ENCODE data around the gene TSHZ2.

DNA sequence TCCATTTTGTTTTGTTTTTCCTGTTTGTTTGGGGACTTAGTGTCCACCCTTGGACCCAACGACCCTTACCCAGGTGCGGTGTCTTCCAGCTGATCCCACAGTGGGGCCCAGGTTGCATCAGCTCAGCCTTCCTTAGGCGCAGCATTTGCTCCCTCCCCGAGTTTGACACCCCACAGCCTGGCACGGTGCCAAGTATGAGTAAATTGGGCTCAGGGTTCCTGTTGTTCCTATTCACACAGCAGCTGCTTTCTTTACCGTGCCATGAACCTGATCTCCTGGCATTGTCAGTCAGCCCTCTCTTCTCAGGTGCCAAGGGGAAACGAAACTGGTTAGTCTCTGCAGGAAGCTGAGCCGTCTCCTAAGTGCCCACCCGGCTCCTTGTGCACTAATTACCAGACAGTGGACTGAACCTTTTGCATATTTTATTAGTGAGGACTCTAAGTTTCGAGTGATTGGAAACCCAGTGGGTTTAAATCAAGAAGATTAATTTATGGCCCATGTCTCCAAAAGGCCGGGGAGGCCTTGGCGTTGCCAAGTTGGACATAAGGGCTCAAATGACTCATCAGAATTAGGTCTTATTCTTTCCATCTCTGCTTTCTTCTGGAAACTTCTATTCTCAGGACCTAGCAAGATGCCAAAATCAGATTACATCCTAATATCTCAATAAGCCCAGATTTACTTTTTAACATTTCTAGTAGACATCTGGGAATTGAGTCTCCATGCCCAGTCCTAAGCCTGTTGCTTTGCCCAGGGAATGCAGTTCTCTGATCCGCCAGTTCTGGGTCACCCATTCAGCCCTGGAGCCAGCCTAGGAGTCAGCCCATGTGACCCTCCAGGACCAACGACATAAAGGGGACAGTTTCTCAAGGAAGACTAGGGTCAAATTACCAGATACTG is 68.8 kb downstream of the TSHZ2 start:
- TF ChIP-seq, protein P1, sequence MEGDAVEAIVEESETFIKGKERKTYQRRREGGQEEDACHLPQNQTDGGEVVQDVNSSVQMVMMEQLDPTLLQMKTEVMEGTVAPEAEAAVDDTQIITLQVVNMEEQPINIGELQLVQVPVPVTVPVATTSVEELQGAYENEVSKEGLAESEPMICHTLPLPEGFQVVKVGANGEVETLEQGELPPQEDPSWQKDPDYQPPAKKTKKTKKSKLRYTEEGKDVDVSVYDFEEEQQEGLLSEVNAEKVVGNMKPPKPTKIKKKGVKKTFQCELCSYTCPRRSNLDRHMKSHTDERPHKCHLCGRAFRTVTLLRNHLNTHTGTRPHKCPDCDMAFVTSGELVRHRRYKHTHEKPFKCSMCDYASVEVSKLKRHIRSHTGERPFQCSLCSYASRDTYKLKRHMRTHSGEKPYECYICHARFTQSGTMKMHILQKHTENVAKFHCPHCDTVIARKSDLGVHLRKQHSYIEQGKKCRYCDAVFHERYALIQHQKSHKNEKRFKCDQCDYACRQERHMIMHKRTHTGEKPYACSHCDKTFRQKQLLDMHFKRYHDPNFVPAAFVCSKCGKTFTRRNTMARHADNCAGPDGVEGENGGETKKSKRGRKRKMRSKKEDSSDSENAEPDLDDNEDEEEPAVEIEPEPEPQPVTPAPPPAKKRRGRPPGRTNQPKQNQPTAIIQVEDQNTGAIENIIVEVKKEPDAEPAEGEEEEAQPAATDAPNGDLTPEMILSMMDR (IDR thresholded peaks at IDR 0.05), result no peak
- TF ChIP-seq POLR2A (IDR thresholded peaks at IDR 0.05), result no peak

Data from heart left ventricle (tissue), 13 donors.